Middle frontal gyrus (tissue), 1 donor: Measurements from ENCODE around the gene RASA3.
"Not testable (repeated sequence)": the region's sequence is repeated elsewhere in the genome, so short reads cannot be mapped to it uniquely, and the experiment has no call there.

Experiments used
- DNase-seq: peaks from one replicate; pipeline ENCODE4 v3.0.0-alpha.2; 2015; ENCODE audit warnings: low spot score; ENCODE audit errors: extremely low spot score

The RASA3 gene

DNA sequence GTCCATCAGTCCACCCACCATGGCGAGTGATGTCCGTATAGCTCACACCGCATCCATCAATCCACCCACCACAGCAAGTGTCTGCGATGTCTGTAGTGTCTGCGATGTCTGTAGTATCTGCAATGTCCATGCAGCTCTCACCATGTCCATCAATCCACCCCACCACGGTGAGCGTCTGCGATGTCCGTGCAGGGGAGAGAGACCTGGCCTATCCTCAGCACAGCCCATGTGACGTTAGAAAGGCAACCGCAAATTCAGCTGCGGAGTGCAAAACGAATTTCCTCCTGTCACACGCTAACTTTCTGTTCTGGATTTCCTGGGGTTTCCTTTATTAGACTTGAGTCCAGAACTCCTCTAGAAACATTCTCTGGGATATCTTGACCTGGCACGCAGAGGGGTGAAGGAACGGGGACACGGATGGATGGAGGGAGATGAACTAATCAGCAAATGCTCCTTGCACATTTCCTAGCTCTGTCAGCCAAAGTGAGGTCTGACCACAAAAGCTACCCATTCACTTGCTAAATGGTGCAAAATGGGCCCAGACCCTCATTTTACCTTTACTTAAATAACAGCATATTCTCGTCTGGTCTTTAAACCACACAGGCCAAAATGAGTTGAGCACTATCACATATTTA is 18.3 kb downstream of the RASA3 start:
- no peak for DNase-seq

GRCh38 chr13:114113395-114113794 is 19.0 kb downstream of the RASA3 start:
- DNase-seq: not testable (repeated sequence)

DNA sequence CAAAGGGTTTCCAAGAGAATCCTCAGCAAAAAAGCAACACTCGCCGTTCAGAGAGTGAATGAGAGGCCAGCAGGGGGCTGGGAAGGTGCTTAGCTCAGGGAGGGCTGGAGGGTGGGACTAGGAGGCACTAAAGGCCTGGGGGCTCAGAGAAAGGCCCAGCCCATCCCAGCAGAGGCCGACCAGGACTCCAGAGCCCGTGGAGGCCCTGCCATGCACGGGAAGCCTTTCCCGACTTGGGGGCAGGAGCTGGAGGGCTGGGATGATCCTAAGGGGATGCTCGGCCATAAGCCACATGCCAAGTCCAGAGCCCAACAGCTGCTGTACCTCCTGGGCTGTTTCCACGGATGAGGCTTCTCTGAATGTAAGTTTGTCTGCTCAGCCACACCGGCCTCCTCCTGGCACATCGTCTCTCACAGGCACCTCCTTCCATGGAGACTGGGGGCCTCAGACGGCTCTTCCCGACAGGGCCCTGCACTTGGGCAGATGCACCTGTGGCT is 19.5 kb downstream of the RASA3 start:
- no peak for DNase-seq

- DNase-seq: no peak
Observed at GRCh38 chr13:114112231-114112825, 20.1 kb downstream of the RASA3 start.

DNA sequence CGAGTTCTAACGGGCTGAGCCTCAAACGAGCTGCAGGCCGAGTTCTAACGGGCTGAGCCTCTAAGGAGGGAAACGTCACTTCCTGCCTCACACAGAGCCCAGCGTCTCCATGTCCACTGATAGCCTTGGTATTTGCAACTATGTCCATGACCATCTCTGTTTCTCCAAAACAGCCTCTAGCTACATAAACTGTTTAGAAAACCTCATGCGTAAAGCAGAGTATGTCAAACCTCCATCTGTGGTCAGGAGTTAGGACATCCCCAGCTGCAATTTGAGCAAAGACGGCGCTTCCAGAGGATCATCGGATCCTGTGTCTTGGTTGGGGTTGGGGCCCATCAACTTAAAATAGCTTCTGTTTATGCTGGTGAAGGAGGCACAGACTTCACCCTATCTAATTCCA is 20.8 kb downstream of the RASA3 start:
- DNase-seq: no peak

GRCh38 chr13:114110830-114111189 is 21.6 kb downstream of the RASA3 start:
- DNase-seq: not testable (repeated sequence)

GRCh38 chr13:114110091-114110829 is 22.2 kb downstream of the RASA3 start:
- no peak for DNase-seq

DNA sequence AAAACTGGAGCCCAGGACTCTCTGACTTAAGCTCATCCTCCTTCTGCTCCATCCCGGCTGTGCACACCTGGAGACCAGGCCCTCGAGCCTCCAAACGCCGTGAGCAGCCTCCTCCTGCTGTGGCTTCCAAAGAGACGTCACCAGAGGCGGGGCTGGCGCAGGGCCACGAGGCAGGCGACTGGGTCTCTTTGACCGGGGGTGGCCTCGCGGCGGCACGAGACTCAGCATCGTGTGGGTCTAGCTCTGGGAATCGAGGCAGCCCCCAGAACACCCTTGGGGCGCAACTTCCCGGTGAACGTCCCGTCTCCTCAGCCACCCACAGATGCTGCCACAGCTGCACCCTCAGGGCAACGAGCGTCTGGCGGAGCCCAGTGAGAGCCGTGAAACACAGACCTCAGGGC is 22.8 kb downstream of the RASA3 start:
- no peak for DNase-seq

DNA sequence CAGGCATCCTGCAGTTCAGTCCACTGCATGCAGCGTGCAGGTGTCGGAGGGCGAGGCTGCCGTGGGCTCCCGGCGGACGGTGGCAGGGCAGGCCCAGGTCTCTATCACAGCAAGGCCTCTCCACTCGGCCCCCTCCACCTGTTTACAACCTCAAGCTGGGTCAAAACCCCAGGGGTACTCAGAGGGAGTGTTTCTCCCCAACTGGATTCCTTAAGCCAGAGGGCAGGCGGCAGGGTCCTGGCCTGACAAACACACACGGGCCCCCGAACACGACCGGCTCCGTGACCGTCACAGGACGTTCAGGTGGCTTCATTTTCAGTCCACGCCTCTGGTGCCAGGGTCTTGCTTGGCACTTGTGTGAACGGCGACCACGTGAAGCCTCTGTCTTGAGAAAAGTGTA is 23.5 kb downstream of the RASA3 start:
- DNase-seq: no peak

- DNase-seq: no peak
Observed at GRCh38 chr13:114108141-114108761, 24.2 kb downstream of the RASA3 start.

- DNase-seq: no peak
Observed at GRCh38 chr13:114107686-114108081, 24.7 kb downstream of the RASA3 start.

GRCh38 chr13:114106991-114107685 is 25.3 kb downstream of the RASA3 start:
- no peak for DNase-seq

DNA sequence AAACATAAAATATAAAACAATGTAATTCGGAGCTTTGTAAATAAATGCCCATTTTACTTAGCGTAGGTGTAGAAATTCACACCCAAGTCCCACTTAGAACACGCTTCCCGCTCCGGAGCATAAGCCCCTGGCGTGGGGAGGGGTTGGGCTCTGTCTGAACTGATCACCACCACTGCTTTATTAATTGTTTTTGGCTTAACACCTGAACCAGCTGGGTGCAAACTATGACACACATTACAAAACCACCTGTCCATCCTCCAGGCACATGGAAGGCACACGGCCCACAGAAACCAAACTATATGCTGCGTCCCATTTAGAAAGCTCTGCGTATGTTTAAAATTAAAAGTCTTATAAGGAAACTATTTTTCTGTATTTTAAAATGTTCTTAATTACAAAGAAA is 25.9 kb downstream of the RASA3 start:
- no peak for DNase-seq

- DNase-seq: no peak
Observed at GRCh38 chr13:114105521-114106225, 26.8 kb downstream of the RASA3 start.

DNA sequence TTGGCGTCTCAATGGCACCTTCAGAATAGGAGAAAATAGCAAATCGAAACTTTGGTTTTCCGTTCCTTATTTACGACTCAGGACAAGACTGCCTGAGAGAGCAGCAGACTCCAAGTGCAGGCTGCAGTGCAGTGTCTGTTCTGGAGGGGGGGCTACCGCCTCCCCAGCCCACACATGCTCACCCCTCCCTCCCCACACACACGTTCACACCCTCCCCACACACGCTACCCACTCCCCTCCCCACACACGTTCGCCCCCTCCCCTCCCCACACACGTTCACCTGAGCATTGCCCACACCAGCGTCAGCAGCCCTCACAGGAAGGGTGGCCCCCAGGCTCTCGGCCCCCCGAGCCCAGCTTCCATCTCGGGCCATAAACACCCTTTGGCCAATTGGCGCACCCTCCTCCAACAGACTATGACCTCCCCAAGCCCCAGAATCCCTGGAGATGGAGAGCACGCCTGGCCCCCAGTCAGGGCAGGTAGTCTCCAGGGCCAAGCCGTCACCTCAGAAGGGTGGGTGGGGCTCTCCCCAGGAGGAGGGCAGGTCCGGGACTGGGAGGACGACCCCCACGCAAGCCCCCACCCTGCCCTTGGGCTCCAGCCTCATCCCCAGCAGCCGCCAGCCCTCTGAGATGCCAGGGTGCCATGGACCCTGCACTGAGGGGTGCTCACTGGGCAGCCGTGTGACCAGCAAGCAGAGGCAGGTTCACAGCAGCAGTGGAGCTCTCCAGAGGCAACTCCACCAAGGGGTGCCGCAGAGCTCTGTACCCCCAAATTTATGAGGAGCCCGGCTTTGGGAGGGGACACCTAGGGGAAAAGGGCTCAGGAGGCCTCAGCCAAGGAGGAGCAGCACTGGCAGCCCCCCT is 27.5 kb downstream of the RASA3 start:
- DNase-seq: no peak

GRCh38 chr13:114103801-114104654 is 28.4 kb downstream of the RASA3 start:
- no peak for DNase-seq

- DNase-seq: not testable (repeated sequence)
Observed at GRCh38 chr13:114103289-114103621, 29.2 kb downstream of the RASA3 start.

- no peak for DNase-seq
Observed at GRCh38 chr13:114102521-114103288, 29.7 kb downstream of the RASA3 start.
